Measurements from ENCODE around the gene ARAP2.

- TF ChIP-seq, protein P1, sequence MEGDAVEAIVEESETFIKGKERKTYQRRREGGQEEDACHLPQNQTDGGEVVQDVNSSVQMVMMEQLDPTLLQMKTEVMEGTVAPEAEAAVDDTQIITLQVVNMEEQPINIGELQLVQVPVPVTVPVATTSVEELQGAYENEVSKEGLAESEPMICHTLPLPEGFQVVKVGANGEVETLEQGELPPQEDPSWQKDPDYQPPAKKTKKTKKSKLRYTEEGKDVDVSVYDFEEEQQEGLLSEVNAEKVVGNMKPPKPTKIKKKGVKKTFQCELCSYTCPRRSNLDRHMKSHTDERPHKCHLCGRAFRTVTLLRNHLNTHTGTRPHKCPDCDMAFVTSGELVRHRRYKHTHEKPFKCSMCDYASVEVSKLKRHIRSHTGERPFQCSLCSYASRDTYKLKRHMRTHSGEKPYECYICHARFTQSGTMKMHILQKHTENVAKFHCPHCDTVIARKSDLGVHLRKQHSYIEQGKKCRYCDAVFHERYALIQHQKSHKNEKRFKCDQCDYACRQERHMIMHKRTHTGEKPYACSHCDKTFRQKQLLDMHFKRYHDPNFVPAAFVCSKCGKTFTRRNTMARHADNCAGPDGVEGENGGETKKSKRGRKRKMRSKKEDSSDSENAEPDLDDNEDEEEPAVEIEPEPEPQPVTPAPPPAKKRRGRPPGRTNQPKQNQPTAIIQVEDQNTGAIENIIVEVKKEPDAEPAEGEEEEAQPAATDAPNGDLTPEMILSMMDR (IDR thresholded peaks at IDR 0.05) = no peak
- TF ChIP-seq POLR2A (IDR thresholded peaks at IDR 0.05) = no peak
Observed at GRCh38 chr4:36273276-36273675, 29.0 kb upstream of the ARAP2 start.
